ENCODE measurements around the gene PDIA6. TPM values are rescaled to one million over a fixed set of nuclear protein-coding genes. Genes with fewer than 3 reads are reported as not detected.
A peak's percentile ranks its signal among the peaks of the same experiment; 100 is the strongest.

Gene PDIA6
- total and polyA plus RNA-seq, 9 of the 15 experiments (the other 6 are each of a cell fraction or from before 2014, with no cell fraction given), result 166 to 268 (median 229) TPM

DNA sequence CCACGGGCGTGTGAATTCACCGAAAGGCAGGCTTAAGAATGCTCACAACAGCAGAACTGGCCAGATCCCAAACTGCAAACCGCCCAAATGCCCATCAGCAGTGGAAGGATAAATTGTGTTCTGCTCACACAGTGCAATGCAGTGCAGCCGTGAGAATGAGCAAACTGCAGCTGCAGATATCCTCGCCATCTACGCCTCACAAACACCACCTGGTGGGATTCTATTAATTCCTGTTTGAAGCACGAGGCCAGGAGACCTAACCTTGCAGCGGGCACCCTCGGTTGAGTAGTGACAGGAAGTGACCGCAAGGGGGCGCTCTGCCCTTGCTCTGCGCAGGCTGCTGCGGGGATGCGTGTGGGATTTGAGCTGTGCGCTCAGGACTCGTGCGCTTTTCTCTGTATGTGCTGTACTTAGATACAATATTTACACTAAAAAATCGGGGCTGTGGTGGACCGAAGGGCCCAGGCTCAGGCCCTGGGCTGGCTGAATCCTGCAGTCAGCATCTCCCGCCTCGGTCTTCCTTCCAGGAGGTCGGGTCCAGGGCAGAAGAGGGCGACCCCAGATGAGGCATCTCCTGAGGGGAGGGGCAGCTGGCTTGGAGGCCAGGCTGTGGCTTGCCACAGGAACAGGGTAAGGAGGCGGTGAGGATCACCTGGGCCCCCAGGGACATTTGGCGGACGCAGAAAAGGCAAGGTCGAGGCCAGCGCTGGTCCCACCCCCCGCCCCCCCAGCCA, 19.8 kb upstream of the PDIA6 start (continued):
- TF ChIP-seq ZNF146 (CRISPR knock-in tag; IDR thresholded peaks at IDR 0.05; ENCODE audit: unreplicated experiment) (no peak), ZNF324 (CRISPR knock-in tag; IDR thresholded peaks at IDR 0.05) (no peak), BRF1 (IDR thresholded peaks at IDR 0.05; ENCODE audit: borderline replicate concordance, extremely low read depth, insufficient read length) (no peak), BCL6 (CRISPR knock-in tag; IDR thresholded peaks at IDR 0.05) (no peak), PHF20 (IDR thresholded peaks at IDR 0.05; ENCODE audit: partially characterized antibody) (no peak), CHD4 (IDR thresholded peaks at IDR 0.05; ENCODE audit: insufficient read depth, insufficient replicate concordance, low read depth, low read length, poor library complexity, severe bottlenecking) (no peak), ZNF253 (CRISPR knock-in tag; conservative IDR thresholded peaks at IDR 0.05) (no peak), MED1 (CRISPR knock-in tag; IDR thresholded peaks at IDR 0.05; ENCODE audit: borderline replicate concordance) (no peak), MLLT1 (IDR thresholded peaks at IDR 0.05) (0 out of 4 replicates have a peak, but pooled peaks of 1 of the 2 experiments have one; percentile 25), ZNF408 (CRISPR knock-in tag; IDR thresholded peaks at IDR 0.05; ENCODE audit: low read depth) (no peak), TCF15 (CRISPR knock-in tag; IDR thresholded peaks at IDR 0.05) (no peak), FOXK1 (CRISPR knock-in tag; IDR thresholded peaks at IDR 0.05; ENCODE audit: borderline replicate concordance) (no peak), CBX2 (IDR thresholded peaks at IDR 0.05; ENCODE audit: insufficient read depth, low read length, poor library complexity, severe bottlenecking) (no peak), STAG1 (CRISPR knock-in tag; IDR thresholded peaks at IDR 0.05; ENCODE audit: borderline replicate concordance) (peak; percentile 93), XRCC5 (IDR thresholded peaks at IDR 0.05; ENCODE audit: low read depth, low read length) (peak; percentile 33; the same call in 1 of the 2 replicates), BRD4 (IDR thresholded peaks at IDR 0.05) (no peak), SIX5 (IDR thresholded peaks at IDR 0.05; ENCODE audit: borderline replicate concordance in 1 of 2, insufficient read depth in 1 of 2, low read depth in 1 of 2, low read length in 2 of 2) (no peak), HLTF (IDR thresholded peaks at IDR 0.05) (no peak), KAT7 (CRISPR knock-in tag; IDR thresholded peaks at IDR 0.05; ENCODE audit: borderline replicate concordance) (no peak), HIVEP1 (CRISPR knock-in tag; IDR thresholded peaks at IDR 0.05) (no peak), SP1 (CRISPR knock-in tag; IDR thresholded peaks at IDR 0.05) (no peak; the same call in 1 of the 2 replicates), JUNB (CRISPR knock-in tag; conservative IDR thresholded peaks at IDR 0.05) (no peak)
- TF ChIP-seq, protein P1, sequence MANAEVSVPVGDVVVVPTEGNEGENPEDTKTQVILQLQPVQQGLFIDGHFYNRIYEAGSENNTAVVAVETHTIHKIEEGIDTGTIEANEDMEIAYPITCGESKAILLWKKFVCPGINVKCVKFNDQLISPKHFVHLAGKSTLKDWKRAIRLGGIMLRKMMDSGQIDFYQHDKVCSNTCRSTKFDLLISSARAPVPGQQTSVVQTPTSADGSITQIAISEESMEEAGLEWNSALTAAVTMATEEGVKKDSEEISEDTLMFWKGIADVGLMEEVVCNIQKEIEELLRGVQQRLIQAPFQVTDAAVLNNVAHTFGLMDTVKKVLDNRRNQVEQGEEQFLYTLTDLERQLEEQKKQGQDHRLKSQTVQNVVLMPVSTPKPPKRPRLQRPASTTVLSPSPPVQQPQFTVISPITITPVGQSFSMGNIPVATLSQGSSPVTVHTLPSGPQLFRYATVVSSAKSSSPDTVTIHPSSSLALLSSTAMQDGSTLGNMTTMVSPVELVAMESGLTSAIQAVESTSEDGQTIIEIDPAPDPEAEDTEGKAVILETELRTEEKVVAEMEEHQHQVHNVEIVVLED (CRISPR knock-in tag; IDR thresholded peaks at IDR 0.05), result no peak
- TF ChIP-seq, protein P2, sequence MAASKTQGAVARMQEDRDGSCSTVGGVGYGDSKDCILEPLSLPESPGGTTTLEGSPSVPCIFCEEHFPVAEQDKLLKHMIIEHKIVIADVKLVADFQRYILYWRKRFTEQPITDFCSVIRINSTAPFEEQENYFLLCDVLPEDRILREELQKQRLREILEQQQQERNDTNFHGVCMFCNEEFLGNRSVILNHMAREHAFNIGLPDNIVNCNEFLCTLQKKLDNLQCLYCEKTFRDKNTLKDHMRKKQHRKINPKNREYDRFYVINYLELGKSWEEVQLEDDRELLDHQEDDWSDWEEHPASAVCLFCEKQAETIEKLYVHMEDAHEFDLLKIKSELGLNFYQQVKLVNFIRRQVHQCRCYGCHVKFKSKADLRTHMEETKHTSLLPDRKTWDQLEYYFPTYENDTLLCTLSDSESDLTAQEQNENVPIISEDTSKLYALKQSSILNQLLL (CRISPR knock-in tag; IDR thresholded peaks at IDR 0.05; ENCODE audit: borderline replicate concordance), result no peak

Measured in K562 (cell line).